LHCN-M2 (cell line): ENCODE data around the gene TSPAN6. TPM values are rescaled to one million over a fixed set of nuclear protein-coding genes. Genes with fewer than 3 reads are reported as not detected.

ENCODE experiments used
- DNase-seq: peaks from one replicate; pipeline ENCODE4 v3.0.0-alpha.2; 2012; ENCODE audit warnings: low read depth
- polyA plus RNA-seq: library from polyadenylated mRNA; unstranded; fragments of >200 nt; gene quantifications from one replicate; pipeline ENCODE4 v1.2.1, GENCODE V29; 2012; ENCODE audit warnings: missing spikeins
- total RNA-seq: library from RNA; depleted of rRNA; stranded (reverse); fragments of >200 nt; gene quantifications from 2 replicates; pipeline ENCODE4 v1.2.3, GENCODE V29; 2014; rRNA removed

The TSPAN6 gene
- 23.5 and 27.3 TPM in 2 replicates for total RNA-seq
- polyA plus RNA-seq: 19.9 TPM

GRCh38 chrX:100636321-100636991 lies at the start of gene TSPAN6:
TSS of gene TSPAN6 (minus strand) at chrX:100636806. CDS start at chrX:100636694, 112 bp downstream.
- peak; percentile 84 for DNase-seq

DNA sequence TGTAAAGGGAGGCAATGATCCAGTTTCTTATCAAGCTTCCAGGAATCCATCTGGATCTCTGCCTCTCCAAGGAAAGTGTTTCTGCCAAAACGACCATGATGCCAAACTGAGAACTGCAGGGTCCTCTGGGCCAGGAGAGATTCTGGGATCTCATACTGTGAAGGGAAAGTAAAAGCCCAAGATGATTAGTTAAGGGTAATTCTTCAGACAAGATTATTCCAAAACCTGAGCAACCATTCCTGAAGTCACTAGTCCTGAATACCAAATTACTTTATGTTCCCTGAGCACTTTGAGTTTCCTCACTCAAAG lies 49.3 kb upstream of the TSPAN6 start:
- DNase-seq: no peak

GRCh38 chrX:100685284-100685996 lies 48.8 kb upstream of the TSPAN6 start:
- peak; percentile 64 for DNase-seq

DNA sequence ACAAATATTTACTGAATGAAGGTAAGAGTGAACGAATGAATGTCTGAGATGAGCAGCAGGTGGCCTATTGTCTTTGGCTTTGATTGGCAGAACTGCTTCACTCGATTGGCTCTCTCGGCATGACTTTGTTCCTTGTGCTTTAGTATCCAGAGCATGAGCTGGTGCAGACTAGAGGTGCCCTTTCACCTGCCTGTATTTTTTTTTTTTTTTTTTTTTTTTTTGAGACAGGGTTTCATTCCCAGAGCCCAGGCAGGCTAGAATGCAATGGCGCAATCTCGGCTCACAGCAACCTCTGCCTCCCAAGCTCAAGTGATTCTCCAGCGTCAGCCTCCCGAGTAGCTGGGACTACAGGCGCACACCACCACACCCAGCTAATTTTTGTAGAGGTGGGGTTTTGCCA lies 46.3 kb upstream of the TSPAN6 start:
- DNase-seq: no peak

GRCh38 chrX:100681599-100681998 lies 45.0 kb upstream of the TSPAN6 start:
- DNase-seq: no peak

DNA sequence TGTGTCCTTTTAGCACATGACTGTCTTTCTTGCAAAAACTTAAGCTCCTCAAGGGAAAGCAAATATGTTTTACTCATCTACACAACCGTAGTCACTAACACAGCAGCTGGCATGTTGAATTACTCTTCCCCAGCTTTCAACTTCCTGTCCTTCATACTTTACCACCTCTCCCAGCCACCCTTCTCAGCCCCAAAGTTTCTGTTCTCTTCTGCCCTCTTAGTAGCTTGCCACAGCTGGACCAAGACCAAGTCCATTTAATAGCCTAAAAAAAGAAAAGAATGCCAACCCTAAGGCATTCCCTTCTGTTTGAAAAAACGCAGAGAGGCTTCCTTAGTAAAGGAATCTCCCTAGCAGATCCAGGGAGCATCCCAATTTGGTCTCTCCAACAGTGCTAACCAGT lies 44.1 kb upstream of the TSPAN6 start:
- DNase-seq: no peak

DNA sequence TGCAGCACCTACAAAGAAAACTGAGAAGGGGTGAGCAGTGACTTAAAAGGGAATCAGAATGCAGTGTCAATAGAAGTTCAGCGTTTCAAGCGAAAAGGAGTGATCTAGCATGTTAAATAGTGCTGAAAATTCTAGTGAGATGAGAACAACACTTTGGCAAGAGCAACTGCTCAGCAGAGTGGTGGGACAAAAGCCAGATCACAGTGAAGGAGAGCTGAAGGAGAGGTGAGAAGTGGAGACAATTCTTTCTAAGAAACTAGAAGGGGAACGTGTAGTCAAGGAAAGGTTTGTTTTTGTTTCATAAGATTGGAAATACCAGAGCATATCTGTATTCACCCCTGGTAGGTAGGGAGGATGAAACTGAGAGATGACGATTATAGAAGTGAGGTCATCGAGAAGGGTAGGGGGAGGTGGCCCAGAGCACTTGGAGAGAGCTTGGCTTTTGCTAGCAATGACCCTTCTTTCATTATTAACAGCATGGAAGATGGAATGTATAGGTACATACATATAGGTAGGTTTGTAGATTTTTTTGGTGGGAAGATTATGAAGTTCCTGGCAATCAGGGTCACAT lies 41.1 kb upstream of the TSPAN6 start:
- DNase-seq: no peak

DNA sequence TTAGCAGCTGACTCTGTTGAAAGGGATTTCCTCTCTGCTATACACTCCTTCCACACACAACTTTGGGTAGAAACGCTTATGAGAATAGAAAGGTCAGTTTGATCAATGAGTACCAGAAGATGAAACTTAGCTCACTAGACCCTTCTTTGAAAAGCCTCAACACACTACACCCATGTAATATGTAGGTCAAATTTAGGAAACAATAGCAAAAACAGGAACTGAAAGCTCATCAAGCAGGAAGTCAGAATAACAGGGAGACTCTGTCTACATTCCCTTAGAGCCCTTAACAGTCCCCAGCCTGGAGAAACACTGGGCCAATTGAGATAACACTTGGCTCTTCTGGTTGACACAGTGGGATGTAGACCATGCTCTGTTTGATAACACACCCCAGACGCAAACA lies 38.1 kb upstream of the TSPAN6 start:
- no peak for DNase-seq

GRCh38 chrX:100673397-100673953 lies 36.9 kb upstream of the TSPAN6 start:
- DNase-seq: peak; percentile 64

DNA sequence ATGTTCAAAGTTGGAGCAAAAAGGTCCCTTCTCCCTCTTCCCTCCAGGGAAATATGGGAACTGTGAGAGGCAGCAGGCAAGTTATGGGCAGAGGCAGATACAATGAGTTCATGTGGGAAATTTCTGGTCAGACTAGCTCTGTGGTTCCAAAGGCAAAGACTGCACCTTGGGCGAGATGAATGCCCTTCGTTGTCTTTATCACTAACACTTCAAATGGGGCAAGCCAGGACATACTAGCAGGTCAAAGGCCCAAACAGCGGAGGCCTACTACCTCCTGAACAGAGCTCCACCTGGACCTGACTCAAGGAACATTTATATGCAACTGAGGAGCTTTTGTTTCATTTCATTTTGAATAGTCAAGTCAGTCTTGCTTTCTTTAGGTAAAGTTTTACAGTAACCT lies 36.4 kb upstream of the TSPAN6 start:
- no peak for DNase-seq

DNA sequence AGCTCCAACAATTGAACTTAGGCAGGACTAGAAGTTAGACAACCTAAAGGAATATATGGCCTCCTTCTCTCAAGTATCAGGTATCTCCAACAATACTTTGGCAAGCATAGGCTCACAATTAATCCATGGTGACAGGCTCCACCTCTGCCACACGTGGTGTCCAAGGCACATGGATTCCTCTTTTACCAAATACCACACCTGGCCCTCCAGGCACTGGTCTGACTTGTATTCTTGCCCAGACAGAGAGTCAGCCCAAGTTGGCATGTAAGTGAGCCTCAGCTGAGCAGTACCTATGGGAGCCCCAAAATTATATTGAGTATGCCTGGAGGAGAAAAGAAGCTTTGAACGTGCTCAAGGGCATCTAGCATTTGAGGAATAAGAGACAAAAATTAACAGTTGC lies 27.0 kb upstream of the TSPAN6 start:
- no peak for DNase-seq

DNA sequence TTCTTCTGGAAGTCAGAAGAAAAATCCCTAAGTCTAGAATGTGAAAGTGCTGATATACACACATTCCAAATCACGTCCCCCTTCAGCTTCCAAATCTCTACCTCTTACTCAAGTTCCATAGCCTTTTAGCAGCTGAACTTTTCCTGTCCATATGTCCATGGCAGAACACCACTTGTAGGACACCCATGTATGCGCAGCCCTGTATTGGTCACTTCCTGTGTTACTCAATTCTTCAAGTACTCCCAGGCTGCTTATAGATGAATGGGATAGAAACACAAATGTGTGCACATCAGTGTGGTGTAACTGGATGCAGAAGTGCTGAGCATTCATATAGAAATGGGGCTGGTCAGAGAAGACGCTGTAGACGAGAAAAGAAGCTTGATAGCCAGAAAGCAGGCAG lies 26.2 kb upstream of the TSPAN6 start:
- DNase-seq: no peak

DNA sequence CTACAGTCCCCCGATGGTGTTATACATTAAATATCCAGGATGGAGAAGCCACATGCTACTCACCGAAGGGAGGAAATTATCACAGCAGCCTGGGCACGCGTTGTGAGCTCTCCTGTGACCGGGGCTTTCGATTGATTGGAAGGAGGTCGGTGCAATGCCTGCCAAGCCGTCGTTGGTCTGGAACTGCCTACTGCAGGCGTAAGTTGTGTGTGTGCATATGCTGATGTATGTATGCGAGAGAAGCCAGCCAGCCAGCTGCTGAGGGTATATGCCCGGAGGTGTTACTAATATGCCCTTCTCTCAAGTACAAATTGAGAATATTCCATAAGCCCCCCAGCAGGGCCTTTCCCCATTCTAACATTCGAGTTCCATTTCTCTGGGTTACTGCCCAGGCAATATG lies 25.6 kb upstream of the TSPAN6 start:
- no peak for DNase-seq

DNA sequence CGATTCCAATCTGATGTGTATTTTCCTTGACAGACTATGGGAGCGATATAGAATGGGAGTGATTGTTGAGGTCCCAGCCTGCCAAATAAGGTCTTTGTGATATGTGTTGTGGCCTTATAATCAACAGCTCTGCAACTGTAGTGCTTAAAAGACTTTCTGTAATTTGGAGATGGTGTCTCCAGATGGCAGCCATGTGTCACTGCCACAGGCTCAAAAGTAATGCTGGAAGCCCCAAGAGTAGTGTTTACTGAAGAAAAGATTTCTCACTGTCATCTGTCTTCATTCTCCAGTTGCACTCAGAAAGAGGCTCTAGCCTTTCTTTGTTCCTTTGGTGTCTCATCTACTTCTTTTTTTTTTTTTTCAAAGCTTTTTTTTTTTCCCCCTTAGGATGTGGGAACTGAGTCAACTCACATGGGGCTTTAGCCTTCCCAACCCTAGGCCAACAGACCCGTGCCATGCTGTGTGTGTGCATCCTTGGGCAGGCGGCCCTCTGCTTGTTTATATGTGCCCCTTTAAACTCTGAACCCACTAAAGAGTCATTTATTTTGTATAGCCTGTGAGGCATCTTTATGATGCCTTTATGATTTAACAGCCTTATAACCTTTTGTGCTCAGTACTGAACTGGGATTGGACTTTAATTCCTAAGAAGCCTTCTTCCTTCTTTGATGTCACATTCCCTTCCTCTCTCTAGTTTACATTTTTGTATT lies 23.0 kb upstream of the TSPAN6 start:
- DNase-seq: peak; percentile 24

GRCh38 chrX:100658941-100659381 lies 22.4 kb upstream of the TSPAN6 start:
- DNase-seq: peak; percentile 19

DNA sequence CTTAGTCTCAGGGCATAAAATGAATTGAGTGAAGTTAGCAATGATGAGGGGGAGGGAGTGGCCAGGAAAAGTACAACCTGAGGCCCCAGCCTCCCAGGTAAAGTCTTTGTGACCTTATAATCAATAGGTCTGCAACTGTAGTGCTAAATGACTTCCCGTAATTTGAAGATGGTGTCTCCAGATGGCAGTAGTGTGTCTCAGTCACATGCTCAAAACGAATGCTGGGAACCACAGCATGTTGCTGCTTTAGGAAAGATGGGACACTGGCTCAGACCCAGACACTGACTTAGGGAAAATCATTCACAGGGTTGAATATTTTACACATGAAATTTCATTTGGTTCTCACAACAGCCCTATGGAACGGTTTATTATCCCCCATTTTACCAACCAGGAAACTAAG lies 17.7 kb upstream of the TSPAN6 start:
- DNase-seq: no peak

DNA sequence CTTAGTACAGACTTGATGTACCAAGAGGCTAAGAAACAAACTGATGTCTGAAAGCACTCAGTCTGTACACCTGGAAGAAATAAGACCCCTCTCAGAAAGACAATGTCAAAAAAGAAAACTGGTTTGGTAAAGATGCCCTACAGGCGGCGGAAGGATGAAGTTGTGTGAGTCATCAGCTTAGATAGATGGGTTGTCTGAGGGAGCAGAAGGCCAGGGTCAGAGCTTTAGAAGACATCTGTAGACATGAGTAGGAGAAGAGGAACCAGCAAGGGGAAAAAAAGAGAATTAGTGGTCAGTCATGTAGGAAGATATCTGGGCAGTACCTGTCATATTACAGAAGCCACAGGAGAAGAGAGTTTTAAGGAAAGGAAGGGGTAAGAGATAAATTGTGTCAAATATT lies 15.7 kb upstream of the TSPAN6 start:
- DNase-seq: no peak

DNA sequence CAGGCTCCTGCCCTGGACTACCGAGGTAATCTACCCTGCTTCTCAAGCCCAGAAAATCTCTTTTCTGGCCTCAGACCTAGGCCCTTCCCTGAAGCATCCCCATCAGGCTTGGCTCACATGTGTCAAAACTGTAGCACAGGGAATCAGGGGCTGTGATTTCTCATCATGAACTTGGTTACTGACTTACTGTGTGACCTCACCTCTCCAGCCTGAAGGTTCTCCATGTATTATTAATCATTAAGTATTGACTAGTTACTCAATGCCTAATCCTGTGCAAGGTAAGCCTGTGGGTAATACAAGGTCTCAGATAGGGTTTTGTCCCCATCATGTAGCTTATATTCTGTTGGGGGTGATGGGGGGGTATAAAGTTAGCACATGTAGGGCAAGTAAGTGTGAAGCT lies 14.2 kb upstream of the TSPAN6 start:
- no peak for DNase-seq

DNA sequence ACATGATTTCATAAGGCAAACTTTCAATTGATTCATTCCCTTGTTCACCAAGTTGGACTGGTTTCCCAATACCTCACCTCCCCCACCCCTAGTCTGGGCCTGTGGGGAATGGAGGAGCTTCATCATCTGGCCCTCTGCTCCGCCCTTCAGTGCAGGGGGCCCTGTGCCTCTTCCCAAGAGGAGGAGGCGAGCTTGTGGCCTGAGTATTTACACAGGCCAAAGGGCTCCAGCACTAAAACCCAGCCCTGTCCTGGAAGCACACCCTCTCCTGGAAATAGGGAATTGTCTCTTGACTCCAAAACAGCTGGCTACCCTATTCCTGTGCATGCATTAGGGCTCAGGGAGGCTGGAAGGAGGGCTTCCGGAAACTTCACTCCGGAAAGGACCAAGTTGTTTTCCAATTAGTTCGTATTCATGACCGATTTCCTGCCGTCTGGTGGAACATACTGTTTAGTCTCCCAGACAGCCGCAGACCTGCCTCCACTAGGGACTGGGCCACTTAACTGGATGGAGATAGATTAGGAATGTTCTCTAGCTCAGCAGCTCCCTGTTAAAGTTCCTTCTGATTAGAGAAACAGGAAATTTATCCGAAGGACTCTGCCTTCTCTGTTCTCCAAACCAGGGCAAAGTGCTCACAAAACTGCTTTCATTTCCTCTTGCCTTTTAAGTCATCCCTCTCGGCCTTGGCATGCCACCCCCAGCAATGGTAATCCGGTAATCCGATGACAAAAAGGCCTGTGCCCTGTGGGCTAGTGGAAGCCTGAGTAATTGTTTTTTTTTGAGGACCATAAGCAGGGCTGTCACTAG lies 13.1 kb upstream of the TSPAN6 start:
- DNase-seq: peak; percentile 88

- DNase-seq: peak; percentile 84
Observed at GRCh38 chrX:100648458-100649417, 12.1 kb upstream of the TSPAN6 start.
